ENCODE data around the gene FLOT1. TPM values are rescaled to one million over a fixed set of nuclear protein-coding genes. Genes with fewer than 3 reads are reported as not detected.

Gene FLOT1
- total and polyA plus RNA-seq, 2 of the 13 experiments (the other 11 are each of a cell fraction or from before 2014, with no cell fraction given) = 82.3 to 130 TPM

- peak; percentile 21; the same call in 1 of the 2 replicates for TF ChIP-seq ZBTB14 (CRISPR knock-in tag; IDR thresholded peaks at IDR 0.05)
- TF ChIP-seq FUBP1 (CRISPR knock-in tag; IDR thresholded peaks at IDR 0.05; ENCODE audit: borderline replicate concordance) = 0 out of 2 replicates have a peak, but pooled peaks have one; percentile 27
- peak; percentile 35; the same call in 1 of the 2 replicates for TF ChIP-seq RFXANK (CRISPR knock-in tag; IDR thresholded peaks at IDR 0.05)
- TF ChIP-seq CSRNP1 (CRISPR knock-in tag; IDR thresholded peaks at IDR 0.05) = no peak; the same call in 1 of the 2 replicates
- 0 out of 2 replicates have a peak, but pooled peaks have one; percentile 41 for TF ChIP-seq REL (CRISPR knock-in tag; conservative IDR thresholded peaks at IDR 0.05)
- peak; percentile 82 for TF ChIP-seq POLR2AphosphoS5 (IDR thresholded peaks at IDR 0.05; ENCODE audit: low read depth, low read length)
- TF ChIP-seq NCOA5 (CRISPR knock-in tag; IDR thresholded peaks at IDR 0.05) = 0 out of 2 replicates have a peak, but pooled peaks have one; percentile 20
- TF ChIP-seq JUND (CRISPR knock-in tag; IDR thresholded peaks at IDR 0.05) = no peak
- no peak for TF ChIP-seq ZNF747 (CRISPR knock-in tag; IDR thresholded peaks at IDR 0.05; ENCODE audit: borderline replicate concordance)
- no peak for TF ChIP-seq ZMYM3 (CRISPR knock-in tag; IDR thresholded peaks at IDR 0.05)
- peak; percentile 37; the same call in 1 of the 2 replicates for TF ChIP-seq RARA (CRISPR knock-in tag; IDR thresholded peaks at IDR 0.05)
- TF ChIP-seq ZFX (CRISPR knock-in tag; IDR thresholded peaks at IDR 0.05; ENCODE audit: low read depth) = 0 out of 2 replicates have a peak, but pooled peaks have one; percentile 25
- peak; percentile 100 for TF ChIP-seq ZC3H13 (CRISPR knock-in tag; IDR thresholded peaks at IDR 0.05)
- TF ChIP-seq DNMT3B (CRISPR knock-in tag; conservative IDR thresholded peaks at IDR 0.05) = no peak
- TF ChIP-seq RBM39 (IDR thresholded peaks at IDR 0.05; ENCODE audit: low read depth, low read length, poor library complexity, severe bottlenecking) = no peak
- TF ChIP-seq MED1 (CRISPR knock-in tag; IDR thresholded peaks at IDR 0.05) = 0 out of 2 replicates have a peak, but pooled peaks have one; percentile 7
- TF ChIP-seq E2F5 (CRISPR knock-in tag; conservative IDR thresholded peaks at IDR 0.05) = no peak
- TF ChIP-seq ZNF672 (CRISPR knock-in tag; IDR thresholded peaks at IDR 0.05) = peak; percentile 21; the same call in 1 of the 2 replicates
- peak; percentile 75 for TF ChIP-seq KDM2A (CRISPR knock-in tag; IDR thresholded peaks at IDR 0.05; ENCODE audit: borderline replicate concordance, low read depth)
- no peak for TF ChIP-seq ZNF326 (CRISPR knock-in tag; IDR thresholded peaks at IDR 0.05; ENCODE audit: borderline replicate concordance)
- TF ChIP-seq NR1H2 (CRISPR knock-in tag; IDR thresholded peaks at IDR 0.05; ENCODE audit: borderline replicate concordance, low read depth) = no peak
- no peak; the same call in 1 of the 2 replicates for TF ChIP-seq DMAP1 (CRISPR knock-in tag; IDR thresholded peaks at IDR 0.05)
- TF ChIP-seq CREB3 (CRISPR knock-in tag; IDR thresholded peaks at IDR 0.05) = no peak
Measured at GRCh38 chr6:30725713-30726505, 16.6 kb downstream of the FLOT1 start (continued).
